Gastrocnemius medialis (tissue), 4 donors: ENCODE measurements around the gene RASSF4.

ENCODE experiments used
- POLR2A ChIP-seq, 2 donors: fragments of 450-650 bp; IDR thresholded peaks; one replicate each; pipeline ENCODE4 v1.6.1; 2017; ENCODE audit warnings: antibody characterized with exemption in 2 of 2, mild to moderate bottlenecking in 2 of 2, moderate library complexity in 2 of 2
- TF ChIP-seq, protein P1 (sequence below), 5 experiments: fragments of 450-650 bp in 3 of 5; fragments of 200-600 bp in 2 of 5; sonication (generic) in 2 of 5; IDR thresholded peaks in 4 of 5; conservative IDR thresholded peaks in 1 of 5; 1 replicate in 4 of 5; 2 replicates in 1 of 5; pipeline ENCODE4 v1.5.1; 2016 to 2019; ENCODE audit warnings: antibody characterized with exemption in 5 of 5, mild to moderate bottlenecking in 3 of 5, moderate library complexity in 3 of 5

- TF ChIP-seq, protein P1, sequence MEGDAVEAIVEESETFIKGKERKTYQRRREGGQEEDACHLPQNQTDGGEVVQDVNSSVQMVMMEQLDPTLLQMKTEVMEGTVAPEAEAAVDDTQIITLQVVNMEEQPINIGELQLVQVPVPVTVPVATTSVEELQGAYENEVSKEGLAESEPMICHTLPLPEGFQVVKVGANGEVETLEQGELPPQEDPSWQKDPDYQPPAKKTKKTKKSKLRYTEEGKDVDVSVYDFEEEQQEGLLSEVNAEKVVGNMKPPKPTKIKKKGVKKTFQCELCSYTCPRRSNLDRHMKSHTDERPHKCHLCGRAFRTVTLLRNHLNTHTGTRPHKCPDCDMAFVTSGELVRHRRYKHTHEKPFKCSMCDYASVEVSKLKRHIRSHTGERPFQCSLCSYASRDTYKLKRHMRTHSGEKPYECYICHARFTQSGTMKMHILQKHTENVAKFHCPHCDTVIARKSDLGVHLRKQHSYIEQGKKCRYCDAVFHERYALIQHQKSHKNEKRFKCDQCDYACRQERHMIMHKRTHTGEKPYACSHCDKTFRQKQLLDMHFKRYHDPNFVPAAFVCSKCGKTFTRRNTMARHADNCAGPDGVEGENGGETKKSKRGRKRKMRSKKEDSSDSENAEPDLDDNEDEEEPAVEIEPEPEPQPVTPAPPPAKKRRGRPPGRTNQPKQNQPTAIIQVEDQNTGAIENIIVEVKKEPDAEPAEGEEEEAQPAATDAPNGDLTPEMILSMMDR (IDR thresholded peaks at IDR 0.05 in 4 of 5, conservative IDR thresholded peaks at IDR 0.05 in 1 of 5): no peak
- no peak for TF ChIP-seq POLR2A (IDR thresholded peaks at IDR 0.05)
Measured at GRCh38 chr10:44954042-44954441, 5.6 kb upstream of the RASSF4 start.
